HG02870 (cell line): ENCODE data around the gene CCDC88C.

Experiments
- ATAC-seq: cut with Tn5 transposase; IDR thresholded peaks from one replicate; pipeline ENCODE4 v1.9.1; 2021; ENCODE audit warnings: mild to moderate bottlenecking, moderate library complexity; ENCODE audit not compliant: unreplicated experiment

Gene CCDC88C

GRCh38 chr14:91295851-91296796 is 121.5 kb downstream of the CCDC88C start:
- no peak for ATAC-seq

GRCh38 chr14:91295276-91295845 is 122.3 kb downstream of the CCDC88C start:
- ATAC-seq, result no peak

GRCh38 chr14:91294153-91294552 is 123.5 kb downstream of the CCDC88C start:
- ATAC-seq, result no peak

GRCh38 chr14:91293281-91293680 is 124.3 kb downstream of the CCDC88C start:
- ATAC-seq, result no peak

- no peak for ATAC-seq
Observed at GRCh38 chr14:91292491-91292890, 125.1 kb downstream of the CCDC88C start.

GRCh38 chr14:91291786-91292405 is 125.7 kb downstream of the CCDC88C start:
- no peak for ATAC-seq

- ATAC-seq, result no peak
Observed at GRCh38 chr14:91290986-91291385, 126.6 kb downstream of the CCDC88C start.

GRCh38 chr14:91289464-91289863 is 128.2 kb downstream of the CCDC88C start:
- ATAC-seq, result no peak

GRCh38 chr14:91288876-91289275 is 128.7 kb downstream of the CCDC88C start:
- no peak for ATAC-seq

GRCh38 chr14:91286530-91286937 is 131.1 kb downstream of the CCDC88C start:
- no peak for ATAC-seq

- no peak for ATAC-seq
Observed at GRCh38 chr14:91284791-91285548, 132.7 kb downstream of the CCDC88C start.

- ATAC-seq, result no peak
Observed at GRCh38 chr14:91284146-91284790, 133.4 kb downstream of the CCDC88C start.

GRCh38 chr14:91283666-91284065 is 134.0 kb downstream of the CCDC88C start:
- no peak for ATAC-seq

- no peak for ATAC-seq
Observed at GRCh38 chr14:91282954-91283645, 134.5 kb downstream of the CCDC88C start.

GRCh38 chr14:91281346-91281745 is 136.3 kb downstream of the CCDC88C start:
- no peak for ATAC-seq

- no peak for ATAC-seq
Observed at GRCh38 chr14:91280129-91280528, 137.5 kb downstream of the CCDC88C start.

GRCh38 chr14:91279354-91279753 is 138.3 kb downstream of the CCDC88C start:
- no peak for ATAC-seq

GRCh38 chr14:91278383-91278715 is 139.3 kb downstream of the CCDC88C start:
- no peak for ATAC-seq

- no peak for ATAC-seq
Observed at GRCh38 chr14:91277546-91278382, 139.9 kb downstream of the CCDC88C start.
